Type B pancreatic cell (in vitro differentiated cells): ENCODE results near the gene DOCK3. TPM values are rescaled to one million over a fixed set of nuclear protein-coding genes. Genes with fewer than 3 reads are reported as not detected.

Experiments used
- DNase-seq: peaks from one replicate; pipeline ENCODE4 v3.0.0; 2021; ENCODE audit warnings: mixed read lengths; ENCODE audit not compliant: unreplicated experiment; ENCODE audit errors: extremely low spot score
- H3K27ac Mint-ChIP-seq: 2 replicates; pipeline ENCODE4 v1.8.0; 2021; ENCODE audit warnings: mild to moderate bottlenecking, mixed read lengths
- H3K27me3 Mint-ChIP-seq: 2 replicates; pipeline ENCODE4 v1.8.0; 2021; ENCODE audit warnings: mixed read lengths
- H3K36me3 Mint-ChIP-seq: 2 replicates; pipeline ENCODE4 v1.8.0; 2021; ENCODE audit warnings: mixed read lengths
- H3K4me1 Mint-ChIP-seq: one replicate; pipeline ENCODE4 v1.8.0; 2021; ENCODE audit warnings: mixed read lengths; ENCODE audit not compliant: unreplicated experiment
- H3K4me3 Mint-ChIP-seq: 2 replicates; pipeline ENCODE4 v1.8.0; 2021; ENCODE audit warnings: mild to moderate bottlenecking, mixed read lengths
- H3K9me3 Mint-ChIP-seq: 2 replicates; pipeline ENCODE4 v1.8.0; 2021; ENCODE audit warnings: mixed read lengths
- total RNA-seq: library from RNA; stranded (reverse); gene quantifications from 2 replicates; pipeline ENCODE4 v1.2.1, GENCODE V29; 2021; ENCODE audit warnings: low replicate concordance
- TF ChIP-seq, protein P1 (sequence below): fragments of 200-600 bp; sonication (generic); conservative IDR thresholded peaks from 2 replicates; pipeline ENCODE4 v1.5.0; 2021; ENCODE audit warnings: antibody characterized with exemption, mild to moderate bottlenecking

Gene DOCK3
- total RNA-seq, 1 donor from 2014 or later: 5.9 TPM

DNA sequence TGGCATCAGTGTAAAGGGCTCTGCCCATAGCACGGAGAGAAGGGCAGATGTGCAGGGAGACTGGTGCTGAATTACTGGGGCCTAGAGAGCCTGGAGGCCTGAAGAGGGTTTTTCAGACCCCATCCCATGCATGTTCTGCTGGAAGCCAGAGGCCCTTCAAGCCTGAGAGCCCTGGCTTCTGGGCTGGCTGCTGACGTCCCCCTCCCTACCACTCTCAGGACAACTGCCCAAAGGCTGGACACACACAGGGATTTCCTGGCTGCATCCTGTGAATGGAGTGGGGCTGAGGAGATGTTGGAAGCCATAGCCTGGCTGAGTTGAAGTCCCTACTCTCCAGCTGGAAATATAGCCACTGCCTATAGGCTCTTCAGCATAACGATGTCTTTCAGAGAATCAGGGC is 16.9 kb upstream of the DOCK3 start:
- Mint-ChIP-seq H3K27ac (no peak overlapping the region), H3K4me1 (no peaks in the 10 kb centered on the region), H3K36me3 (no peaks in the 10 kb centered on the region), H3K27me3 (peaks cover under 1% of the 10 kb centered on the region), H3K4me3 (no peak overlapping the region), H3K9me3 (no peaks in the 10 kb centered on the region)
- TF ChIP-seq, protein P1, sequence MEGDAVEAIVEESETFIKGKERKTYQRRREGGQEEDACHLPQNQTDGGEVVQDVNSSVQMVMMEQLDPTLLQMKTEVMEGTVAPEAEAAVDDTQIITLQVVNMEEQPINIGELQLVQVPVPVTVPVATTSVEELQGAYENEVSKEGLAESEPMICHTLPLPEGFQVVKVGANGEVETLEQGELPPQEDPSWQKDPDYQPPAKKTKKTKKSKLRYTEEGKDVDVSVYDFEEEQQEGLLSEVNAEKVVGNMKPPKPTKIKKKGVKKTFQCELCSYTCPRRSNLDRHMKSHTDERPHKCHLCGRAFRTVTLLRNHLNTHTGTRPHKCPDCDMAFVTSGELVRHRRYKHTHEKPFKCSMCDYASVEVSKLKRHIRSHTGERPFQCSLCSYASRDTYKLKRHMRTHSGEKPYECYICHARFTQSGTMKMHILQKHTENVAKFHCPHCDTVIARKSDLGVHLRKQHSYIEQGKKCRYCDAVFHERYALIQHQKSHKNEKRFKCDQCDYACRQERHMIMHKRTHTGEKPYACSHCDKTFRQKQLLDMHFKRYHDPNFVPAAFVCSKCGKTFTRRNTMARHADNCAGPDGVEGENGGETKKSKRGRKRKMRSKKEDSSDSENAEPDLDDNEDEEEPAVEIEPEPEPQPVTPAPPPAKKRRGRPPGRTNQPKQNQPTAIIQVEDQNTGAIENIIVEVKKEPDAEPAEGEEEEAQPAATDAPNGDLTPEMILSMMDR: no peak
- no peak for DNase-seq

DNA sequence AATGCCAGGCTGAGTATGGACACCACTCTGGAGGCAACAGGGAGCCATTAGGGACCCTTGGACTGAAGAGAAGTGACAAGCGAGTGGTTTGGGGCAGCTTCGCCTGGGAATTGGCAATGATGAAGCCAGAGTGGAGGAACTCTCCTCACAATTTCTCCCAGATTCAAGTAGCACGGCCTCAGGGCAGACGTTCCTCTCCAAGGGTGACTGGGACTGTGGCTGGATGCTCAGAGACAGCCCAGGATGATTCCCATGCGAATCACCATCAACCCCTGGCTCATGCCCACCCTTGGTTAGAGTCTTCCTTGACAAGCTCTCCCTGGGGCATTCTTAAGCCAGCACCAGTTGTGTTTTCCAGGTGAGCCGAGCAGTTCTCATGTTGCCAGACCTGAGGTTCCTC is 16.3 kb upstream of the DOCK3 start:
- peaks cover 4% of the 10 kb centered on the region for H3K27me3 Mint-ChIP-seq
- no peaks in the 10 kb centered on the region for H3K9me3 Mint-ChIP-seq
- no peaks in the 10 kb centered on the region for H3K4me1 Mint-ChIP-seq
- TF ChIP-seq, protein P1: no peak
- no peak overlapping the region for H3K4me3 Mint-ChIP-seq
- H3K27ac Mint-ChIP-seq: no peak overlapping the region
- DNase-seq: no peak
- no peaks in the 10 kb centered on the region for H3K36me3 Mint-ChIP-seq

DNA sequence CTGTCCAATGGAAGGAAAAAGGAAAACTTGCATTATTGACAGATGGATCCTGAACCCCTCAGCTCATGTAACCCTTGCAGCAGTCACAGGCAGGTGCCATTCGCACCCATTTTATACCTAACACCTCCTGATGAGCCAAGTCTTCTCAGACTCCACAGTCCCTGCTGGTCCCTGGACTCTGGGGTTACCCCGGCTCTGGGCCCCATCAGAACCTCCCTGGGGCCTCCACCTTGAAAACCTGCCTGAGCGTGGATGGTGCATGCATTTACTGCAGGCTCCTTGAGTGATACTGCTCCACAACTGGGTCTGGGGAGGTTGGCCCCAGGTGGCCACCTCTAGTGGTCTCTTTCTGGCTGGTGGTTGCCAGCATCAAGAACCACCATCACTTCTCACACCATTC is 15.9 kb upstream of the DOCK3 start:
- no peak overlapping the region for H3K4me3 Mint-ChIP-seq
- H3K9me3 Mint-ChIP-seq: no peaks in the 10 kb centered on the region
- TF ChIP-seq, protein P1: no peak
- no peak overlapping the region for H3K27ac Mint-ChIP-seq
- DNase-seq: no peak
- H3K27me3 Mint-ChIP-seq: peaks cover 4% of the 10 kb centered on the region
- no peaks in the 10 kb centered on the region for H3K36me3 Mint-ChIP-seq
- H3K4me1 Mint-ChIP-seq: no peaks in the 10 kb centered on the region

DNA sequence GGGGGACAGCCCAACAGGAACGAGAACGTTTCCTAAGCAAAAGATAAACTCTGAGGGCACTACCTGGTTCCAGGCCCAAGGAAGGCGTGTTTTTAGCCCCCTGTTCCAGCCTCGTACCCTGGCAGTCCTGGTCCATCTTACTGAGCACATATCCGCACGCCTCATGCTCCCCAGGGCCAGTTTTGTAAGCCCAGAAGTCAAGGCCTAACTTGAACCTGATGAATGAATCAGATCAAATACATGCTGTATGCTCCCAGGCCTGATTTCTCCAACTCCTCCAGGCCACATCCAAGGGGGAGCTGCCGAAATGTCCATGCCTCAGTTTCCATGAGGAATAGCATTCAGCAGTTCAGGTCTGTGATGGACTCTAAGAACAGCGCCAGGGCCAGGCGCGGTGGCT is 14.3 kb upstream of the DOCK3 start:
- H3K36me3 Mint-ChIP-seq: no peaks in the 10 kb centered on the region
- no peaks in the 10 kb centered on the region for H3K9me3 Mint-ChIP-seq
- no peak for DNase-seq
- H3K4me3 Mint-ChIP-seq: no peak overlapping the region
- TF ChIP-seq, protein P1: no peak
- H3K4me1 Mint-ChIP-seq: no peaks in the 10 kb centered on the region
- peaks cover 5% of the 10 kb centered on the region for H3K27me3 Mint-ChIP-seq
- no peak overlapping the region for H3K27ac Mint-ChIP-seq

DNA sequence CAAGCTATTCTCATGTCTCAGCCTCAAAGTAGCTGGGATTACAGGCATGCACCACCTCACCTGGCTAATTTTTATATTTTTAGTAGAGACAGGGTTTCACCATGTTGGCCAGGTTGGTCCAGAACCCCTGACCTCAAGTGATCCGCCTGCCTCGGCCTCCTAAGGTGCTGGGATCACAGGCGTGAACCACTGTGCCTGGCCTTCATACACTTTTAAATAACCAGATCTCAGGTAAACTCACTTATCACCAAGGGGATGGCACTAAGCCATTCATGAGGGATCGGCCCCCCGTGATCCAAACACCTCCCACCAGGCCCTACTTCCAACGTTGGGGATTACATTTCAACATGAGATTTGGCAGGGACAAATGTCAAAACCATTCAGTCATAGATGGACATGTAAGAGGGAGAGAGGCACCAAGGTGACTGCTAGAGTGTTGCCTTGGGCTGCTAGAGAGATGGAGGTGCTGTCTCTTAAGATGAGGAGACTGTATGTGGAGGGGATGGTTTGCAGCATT is 13.3 kb upstream of the DOCK3 start:
- Mint-ChIP-seq H3K4me1 (no peaks in the 10 kb centered on the region), H3K9me3 (no peaks in the 10 kb centered on the region), H3K36me3 (no peaks in the 10 kb centered on the region), H3K27me3 (peaks cover 11% of the 10 kb centered on the region), H3K4me3 (no peak overlapping the region), H3K27ac (no peak overlapping the region)
- DNase-seq: no peak
- TF ChIP-seq, protein P1: no peak

DNA sequence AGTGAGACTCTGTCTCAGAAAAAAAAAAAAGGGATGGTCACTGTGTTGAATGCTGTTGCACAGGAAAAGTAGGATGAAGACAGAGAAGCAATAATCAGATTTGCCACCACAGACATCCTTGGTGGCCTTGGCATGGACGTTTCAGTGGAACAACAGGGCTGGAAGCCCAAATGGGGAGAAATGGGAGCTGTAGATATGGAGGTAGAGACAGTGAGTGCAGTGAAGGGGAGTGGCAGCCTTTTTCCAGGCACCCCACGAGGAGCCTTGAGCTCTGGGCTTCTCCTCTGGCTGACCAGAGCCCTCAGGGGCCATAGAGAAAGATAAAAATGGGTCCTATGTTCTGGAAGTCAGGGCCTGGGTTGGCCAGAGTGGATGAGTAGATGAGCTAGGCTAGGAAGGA is 12.3 kb upstream of the DOCK3 start:
- Mint-ChIP-seq H3K36me3 (no peaks in the 10 kb centered on the region), H3K9me3 (no peaks in the 10 kb centered on the region), H3K27me3 (peaks cover 21% of the 10 kb centered on the region), H3K4me1 (no peaks in the 10 kb centered on the region), H3K27ac (no peak overlapping the region), H3K4me3 (no peak overlapping the region)
- TF ChIP-seq, protein P1: no peak
- DNase-seq: no peak
